SK-N-SH treated with all-trans-retinoic acid at 6 μM for 48 hours (cell line): ENCODE data around the gene TIAM2.

Source experiments
- CREB5 ChIP-seq: fragments of 250-450 bp; sonication (Bioruptor Pico); IDR thresholded peaks from 2 replicates; pipeline ENCODE4 v1.5.1; 2020; ENCODE audit warnings: low read depth, mild to moderate bottlenecking, moderate library complexity
- CSDC2 ChIP-seq: fragments of 250-450 bp; sonication (Bioruptor Pico); IDR thresholded peaks from 2 replicates; pipeline ENCODE4 v1.5.0; 2020; ENCODE audit warnings: mild to moderate bottlenecking, moderate library complexity
- CSRNP3 ChIP-seq: fragments of 250-450 bp; sonication (Bioruptor Pico); IDR thresholded peaks from 2 replicates; pipeline ENCODE4 v1.5.1; 2021; ENCODE audit warnings: mild to moderate bottlenecking, moderate library complexity
- PATZ1 ChIP-seq: fragments of 250-450 bp; sonication (Bioruptor Pico); IDR thresholded peaks from 2 replicates; pipeline ENCODE4 v1.8.0; 2020; ENCODE audit warnings: mild to moderate bottlenecking, moderate library complexity, borderline replicate concordance
- POU6F1 ChIP-seq: fragments of 250-450 bp; sonication (Bioruptor Pico); IDR thresholded peaks from 2 replicates; pipeline ENCODE4 v1.8.0; 2021; ENCODE audit warnings: low read depth, mild to moderate bottlenecking, moderate library complexity, borderline replicate concordance
- RARB ChIP-seq: fragments of 250-450 bp; sonication (Bioruptor Pico); IDR thresholded peaks from 2 replicates; pipeline ENCODE4 v1.8.0; 2021; ENCODE audit warnings: mild to moderate bottlenecking, moderate library complexity
- SNAI2 ChIP-seq: fragments of 250-450 bp; sonication (Bioruptor Pico); IDR thresholded peaks from 2 replicates; pipeline ENCODE4 v1.5.0; 2020; ENCODE audit warnings: mild to moderate bottlenecking, moderate library complexity
- ZFP30 ChIP-seq: fragments of 450-650 bp; formaldehyde crosslinking; IDR thresholded peaks from 2 replicates; pipeline ENCODE4 v1.5.0; 2022; ENCODE audit warnings: mild to moderate bottlenecking, moderate library complexity
- ZNF565 ChIP-seq: fragments of 450-650 bp; formaldehyde crosslinking; conservative IDR thresholded peaks from 2 replicates; pipeline ENCODE4 v1.5.0; 2020; ENCODE audit warnings: low read depth, mild to moderate bottlenecking, moderate library complexity
- ZNF8 ChIP-seq: fragments of 450-650 bp; formaldehyde crosslinking; IDR thresholded peaks from 2 replicates; pipeline ENCODE4 v1.5.0; 2020; ENCODE audit warnings: mild to moderate bottlenecking, moderate library complexity

GRCh38 chr6:155147958-155148663 lies 153.0 kb downstream of the TIAM2 start:
- TF ChIP-seq CREB5 (no peak), ZNF8 (CRISPR knock-in tag) (no peak), PATZ1 (CRISPR knock-in tag) (no peak), ZFP30 (no peak), RARB (CRISPR knock-in tag) (no peak), CSDC2 (no peak), ZNF565 (CRISPR knock-in tag) (no peak), CSRNP3 (CRISPR knock-in tag) (no peak), POU6F1 (no peak), SNAI2 (CRISPR knock-in tag) (no peak)
